Measurements from ENCODE around the gene HSPA8. TPM values are rescaled to one million over a fixed set of nuclear protein-coding genes. Genes with fewer than 3 reads are reported as not detected.

The HSPA8 gene
- total and polyA plus RNA-seq, 2 of the 4 experiments (the other 2 are of a cell fraction), result 2,309 to 4,346 TPM

DNA sequence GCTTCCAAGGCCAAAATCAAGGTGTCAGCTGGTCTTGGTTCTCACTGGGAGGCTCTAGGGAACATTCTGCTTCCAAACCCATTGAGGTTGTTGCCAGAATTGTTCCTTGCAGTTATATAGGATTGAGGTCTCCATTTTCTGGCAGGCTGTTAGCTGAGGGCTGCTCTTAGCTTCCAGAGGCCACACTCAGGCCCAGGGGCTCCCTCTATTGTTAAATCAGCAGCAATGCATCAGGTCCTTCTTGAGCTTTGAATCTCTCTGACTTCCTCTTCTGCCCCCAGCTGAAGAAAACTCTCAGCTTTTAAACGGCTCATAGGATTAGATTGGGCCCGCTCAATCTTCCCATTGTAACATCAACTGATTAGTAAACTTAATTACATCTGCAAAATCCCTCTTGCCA, 41.0 kb downstream of the HSPA8 start:
- no peak overlapping the region for H3K14ac ChIP-seq (replicated peaks; ENCODE audit: low read depth, low read length)

More for the DNA sequence above, 41.0 kb downstream of the HSPA8 start:
- TF ChIP-seq RAD21 (IDR thresholded peaks at IDR 0.05; ENCODE audit: low read length), result peak; percentile 63
- TF ChIP-seq, protein P1, sequence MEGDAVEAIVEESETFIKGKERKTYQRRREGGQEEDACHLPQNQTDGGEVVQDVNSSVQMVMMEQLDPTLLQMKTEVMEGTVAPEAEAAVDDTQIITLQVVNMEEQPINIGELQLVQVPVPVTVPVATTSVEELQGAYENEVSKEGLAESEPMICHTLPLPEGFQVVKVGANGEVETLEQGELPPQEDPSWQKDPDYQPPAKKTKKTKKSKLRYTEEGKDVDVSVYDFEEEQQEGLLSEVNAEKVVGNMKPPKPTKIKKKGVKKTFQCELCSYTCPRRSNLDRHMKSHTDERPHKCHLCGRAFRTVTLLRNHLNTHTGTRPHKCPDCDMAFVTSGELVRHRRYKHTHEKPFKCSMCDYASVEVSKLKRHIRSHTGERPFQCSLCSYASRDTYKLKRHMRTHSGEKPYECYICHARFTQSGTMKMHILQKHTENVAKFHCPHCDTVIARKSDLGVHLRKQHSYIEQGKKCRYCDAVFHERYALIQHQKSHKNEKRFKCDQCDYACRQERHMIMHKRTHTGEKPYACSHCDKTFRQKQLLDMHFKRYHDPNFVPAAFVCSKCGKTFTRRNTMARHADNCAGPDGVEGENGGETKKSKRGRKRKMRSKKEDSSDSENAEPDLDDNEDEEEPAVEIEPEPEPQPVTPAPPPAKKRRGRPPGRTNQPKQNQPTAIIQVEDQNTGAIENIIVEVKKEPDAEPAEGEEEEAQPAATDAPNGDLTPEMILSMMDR (conservative IDR thresholded peaks at IDR 0.05; ENCODE audit: low read depth, low read length), result peak; percentile 70
- TF ChIP-seq CHD1 (IDR thresholded peaks at IDR 0.05; ENCODE audit: low read depth, low read length), result no peak
- TF ChIP-seq SMC3 (IDR thresholded peaks at IDR 0.05; ENCODE audit: low read depth, low read length), result peak; percentile 44
- Histone ChIP-seq H3K4me3 (ENCODE audit: insufficient read depth, low read depth, low read length) (no peak overlapping the region), H3K27ac (ENCODE audit: insufficient read depth, low read length) (no peak overlapping the region), H3K23ac (ENCODE audit: low read depth, low read length) (no peak overlapping the region), H3K9me3 (ENCODE audit: control insufficient read depth, insufficient read depth, low read length) (no peaks in the 10 kb centered on the region), H3K36me3 (ENCODE audit: control insufficient read depth, insufficient read depth, low read length) (no peaks in the 10 kb centered on the region), H3K27me3 (ENCODE audit: control insufficient read depth, insufficient read depth, low read length) (peaks cover 35% of the 10 kb centered on the region), H4K5ac (ENCODE audit: low read depth, low read length) (no peak overlapping the region), H2BK5ac (ENCODE audit: low read depth, low read length, poor library complexity, severe bottlenecking) (no peak overlapping the region), H3K4me1 (ENCODE audit: control insufficient read depth, insufficient read depth, low read length) (no peaks in the 10 kb centered on the region), H4K8ac (ENCODE audit: low read depth in 2 of 2, low read length in 2 of 2) (no peak overlapping the region), H3K79me1 (ENCODE audit: low read depth in 1 of 2, low read length in 2 of 2) (no peaks in the 10 kb centered on the region), H3K9me1 (ENCODE audit: insufficient read depth, low read length) (no peaks in the 10 kb centered on the region; the same call in 1 of the 2 replicates), H3K18ac (ENCODE audit: low read depth, low read length) (no peak overlapping the region), H2AFZ (replicated peaks; ENCODE audit: low read length, poor library complexity) (no peak overlapping the region), H2BK120ac (ENCODE audit: low read depth, low read length) (no peak overlapping the region), H2BK20ac (ENCODE audit: low read depth, low read length) (no peak overlapping the region), H4K91ac (ENCODE audit: insufficient read depth, low read depth, low read length) (no peak overlapping the region), H3K9ac (ENCODE audit: low read depth, low read length) (no peak overlapping the region), H2AK5ac (ENCODE audit: low read depth, low read length) (no peak overlapping the region), H3K4me2 (ENCODE audit: low read depth, low read length) (no peak overlapping the region), H4K20me1 (ENCODE audit: insufficient read depth, low read length) (no peaks in the 10 kb centered on the region), H3K56ac (ENCODE audit: extremely low read depth, insufficient read depth, low read length) (no peak overlapping the region), H2AK9ac (replicated peaks; ENCODE audit: low read depth, low read length, poor library complexity) (no peak overlapping the region), H3K4ac (ENCODE audit: low read depth, low read length) (no peak overlapping the region), H2BK15ac (ENCODE audit: low read depth, low read length) (no peak overlapping the region)
- DNase-seq (peak; percentile 49), ATAC-seq (ENCODE audit: low read depth) (peak; percentile 90)
- dilution Hi-C loops (cut with HindIII; ENCODE audit: low sequenced_read_pairs, unreplicated experiment), result no loop called here
- no TSS peak for BruUV-seq (replicated peaks)
- CTCF ChIA-PET, result interaction anchor here (0.6 to 3.4 kb wide), 19 partner anchors 9 to 392 kb away, joined by 3 to 53 read pairs (median 3); no protein-coding TSS in a partner anchor
- in situ Hi-C loops (cut with MboI; ENCODE audit: low sequenced_read_pairs), result loop anchor here (5.0 to 10.0 kb wide), 3 partner anchors 149 to 416 kb away; no protein-coding TSS in a partner anchor
- POLR2A ChIA-PET (ENCODE audit: unreplicated experiment), result no interaction called here
- WGBS, 2 experiments (ENCODE audit: extremely low coverage in 2 of 2, insufficient read length in 1 of 2), result no CpG with 5 or more reads among the region's 2 CpGs
- intact Hi-C loops (cut with micrococcal nuclease), result loop anchor here (10.0 kb wide), 1 partner anchor 454 kb away; no protein-coding TSS in a partner anchor
